OCI-LY7 (cell line): Measurements from ENCODE around the gene EEF1B2. TPM values are rescaled to one million over a fixed set of nuclear protein-coding genes. Genes with fewer than 3 reads are reported as not detected.

Experiments
- BruUV-seq: library from RNA; stranded (reverse); fragments of 400-500 nt; replicated peaks from 2 replicates; lab custom pipeline; 2021; lab: Mats Ljungman, UMichigan
- CTCF ChIA-PET: fragments of 300-600 bp; sonication (Branson Sonifier 250); formaldehyde crosslinking; loops from one replicate; lab custom pipeline; 2022; ENCODE audit warnings: antibody characterized with exemption; ENCODE audit not compliant: unreplicated experiment; lab: Charles Lee
- POLR2A ChIA-PET: fragments of 300-600 bp; sonication (Branson Sonifier 250); formaldehyde crosslinking; loops from one replicate; lab custom pipeline; 2022; ENCODE audit warnings: antibody characterized with exemption; lab: Charles Lee
- DNase-seq: peaks from one replicate; pipeline ENCODE4 v3.0.0-alpha.2; 2015; ENCODE audit warnings: low spot score
- H2AFZ ChIP-seq: fragments of 200-600 bp; sonication (generic), shearing (Covaris generic); 2 replicates; pipeline ENCODE4 v1.6.1; 2014; ENCODE audit warnings: mild to moderate bottlenecking, antibody characterized with exemption, low read length, moderate library complexity
- H3K27ac ChIP-seq: fragments of 200-600 bp; sonication (generic); 2 replicates; pipeline ENCODE4 v1.5.1; 2014; ENCODE audit warnings: mixed run types, low read depth, mild to moderate bottlenecking, moderate library complexity, low read length, inconsistent platforms; ENCODE audit not compliant: poor library complexity, severe bottlenecking
- H3K36me3 ChIP-seq: fragments of 200-600 bp; sonication (generic); 2 replicates; pipeline ENCODE4 v1.6.1; 2014; ENCODE audit warnings: mild to moderate bottlenecking, antibody characterized with exemption, low read length, moderate library complexity, mixed read lengths; ENCODE audit not compliant: insufficient read depth
- H3K4me1 ChIP-seq: fragments of 200-600 bp; sonication (generic); 2 replicates; pipeline ENCODE4 v1.5.1; 2014; ENCODE audit warnings: mild to moderate bottlenecking, low read length; ENCODE audit not compliant: insufficient read depth, poor library complexity, severe bottlenecking
- H3K4me2 ChIP-seq: fragments of 200-600 bp; sonication (generic); 2 replicates; pipeline ENCODE4 v1.6.1; 2014; ENCODE audit warnings: mild to moderate bottlenecking, low read length
- H3K4me3 ChIP-seq: fragments of 200-600 bp; sonication (generic); 2 replicates; pipeline ENCODE4 v1.5.1; 2014; ENCODE audit warnings: mild to moderate bottlenecking, low read depth, low read length; ENCODE audit not compliant: poor library complexity, severe bottlenecking
- H3K79me2 ChIP-seq: fragments of 200-600 bp; sonication (generic); 2 replicates; pipeline ENCODE4 v1.6.1; 2016; ENCODE audit warnings: low read depth, mild to moderate bottlenecking, low read length, moderate library complexity, mixed read lengths; ENCODE audit not compliant: insufficient read depth
- H3K9me2 ChIP-seq: fragments of 200-600 bp; sonication (generic); 2 replicates; pipeline ENCODE4 v1.6.1; 2016; ENCODE audit warnings: mild to moderate bottlenecking, low read length, mixed read lengths; ENCODE audit not compliant: insufficient read depth
- H3K9me3 ChIP-seq: fragments of 200-600 bp; sonication (generic); 2 replicates; pipeline ENCODE4 v1.6.1; 2014; ENCODE audit warnings: mild to moderate bottlenecking, mixed run types, low read length, mixed read lengths
- H4K20me1 ChIP-seq: fragments of 200-600 bp; sonication (generic); 2 replicates; pipeline ENCODE4 v1.6.1; 2014; ENCODE audit warnings: mild to moderate bottlenecking, antibody characterized with exemption, low read length, moderate library complexity, mixed read lengths; ENCODE audit not compliant: insufficient read depth
- CTCF ChIP-seq: fragments of 200-600 bp; sonication (generic); conservative IDR thresholded peaks from 2 replicates; pipeline ENCODE4 v1.5.1; 2014; ENCODE audit warnings: mild to moderate bottlenecking, antibody characterized with exemption, low read length, moderate library complexity, mixed read lengths
- intact Hi-C: fragments of 100-400 bp; cut with micrococcal nuclease; formaldehyde crosslinking; loops from one replicate; pipeline ENCODE4 v1.10.0; 2022; ENCODE audit not compliant: unreplicated experiment
- small RNA-seq: library from RNA; depleted of rRNA; stranded (forward); fragments of <200 nt; gene quantifications from one replicate; pipeline ENCODE3, GENCODE V24; 2014
- total RNA-seq, 2 experiments: library from RNA; depleted of rRNA in 1 of 2; stranded (reverse); fragments of >200 nt in 1 of 2; shearing (Covaris generic) in 1 of 2; gene quantifications; 2 replicates each; pipeline ENCODE4 v1.2.3, GENCODE V29; 2014 to 2022

EEF1B2 gene
- total RNA-seq, 2 experiments from 2014 or later: 1,084 to 1,168 TPM

GRCh38 chr2:206211657-206212255 is 52.1 kb downstream of the EEF1B2 start:
- Histone ChIP-seq H3K27ac (no peak overlapping the region), H3K9me2 (no peaks in the 10 kb centered on the region), H3K4me1 (no peaks in the 10 kb centered on the region), H3K79me2 (no peaks in the 10 kb centered on the region), H3K4me3 (no peak overlapping the region), H4K20me1 (no peaks in the 10 kb centered on the region), H2AFZ (no peak overlapping the region), H3K4me2 (no peak overlapping the region), H3K9me3 (no peaks in the 10 kb centered on the region), H3K36me3 (no peaks in the 10 kb centered on the region)
- CTCF ChIA-PET: no interaction called here
- POLR2A ChIA-PET: interaction anchor here (0.6 to 0.7 kb wide), 3 partner anchors 221 to 624 kb away, joined by 3 to 5 read pairs (median 5); no protein-coding TSS in a partner anchor
- no peak for DNase-seq
- BruUV-seq: no TSS peak
- intact Hi-C loops: no loop called here
- no peak for TF ChIP-seq CTCF

Small RNA genes lying within 50 kb of the gene (small RNA-seq; reads per million reads assigned to genes)
- gene RF00134: not detected
- not detected for gene RF02271
- not detected for gene SNORA41
- gene SNORD51: 0.16 reads per million

Other genes with a start within 250 kb of the EEF1B2 start
- gene INO80D, start 73.7 kb upstream of the EEF1B2 start, total RNA-seq (2014; rRNA removed; shearing (Covaris generic)): 8.2 and 14.2 TPM in 2 replicates
- 21.4 and 21.6 TPM in 2 replicates for gene INO80D, start 73.7 kb upstream of the EEF1B2 start, total RNA-seq (2022)
- gene NDUFS1, start 451 bp upstream of the EEF1B2 start, total RNA-seq (2014; rRNA removed; shearing (Covaris generic)): 73.4 and 81.9 TPM in 2 replicates
- gene NDUFS1, start 451 bp upstream of the EEF1B2 start, total RNA-seq (2022): 110 and 116 TPM in 2 replicates
- gene ZDBF2, start 114.8 kb downstream of the EEF1B2 start, total RNA-seq (2014; rRNA removed; shearing (Covaris generic)): 13.9 and 14.0 TPM in 2 replicates
- 37.0 and 44.3 TPM in 2 replicates for gene ZDBF2, start 114.8 kb downstream of the EEF1B2 start, total RNA-seq (2022)